ENCODE measurements around the gene GNE. TPM values are rescaled to one million over a fixed set of nuclear protein-coding genes. Genes with fewer than 3 reads are reported as not detected.
"Not testable (repeated sequence)": the region's sequence is repeated elsewhere in the genome, so short reads cannot be mapped to it uniquely, and the experiment has no call there.

Gene GNE
- total RNA-seq, 1 donor from 2014 or later, result 11.3 TPM

DNA sequence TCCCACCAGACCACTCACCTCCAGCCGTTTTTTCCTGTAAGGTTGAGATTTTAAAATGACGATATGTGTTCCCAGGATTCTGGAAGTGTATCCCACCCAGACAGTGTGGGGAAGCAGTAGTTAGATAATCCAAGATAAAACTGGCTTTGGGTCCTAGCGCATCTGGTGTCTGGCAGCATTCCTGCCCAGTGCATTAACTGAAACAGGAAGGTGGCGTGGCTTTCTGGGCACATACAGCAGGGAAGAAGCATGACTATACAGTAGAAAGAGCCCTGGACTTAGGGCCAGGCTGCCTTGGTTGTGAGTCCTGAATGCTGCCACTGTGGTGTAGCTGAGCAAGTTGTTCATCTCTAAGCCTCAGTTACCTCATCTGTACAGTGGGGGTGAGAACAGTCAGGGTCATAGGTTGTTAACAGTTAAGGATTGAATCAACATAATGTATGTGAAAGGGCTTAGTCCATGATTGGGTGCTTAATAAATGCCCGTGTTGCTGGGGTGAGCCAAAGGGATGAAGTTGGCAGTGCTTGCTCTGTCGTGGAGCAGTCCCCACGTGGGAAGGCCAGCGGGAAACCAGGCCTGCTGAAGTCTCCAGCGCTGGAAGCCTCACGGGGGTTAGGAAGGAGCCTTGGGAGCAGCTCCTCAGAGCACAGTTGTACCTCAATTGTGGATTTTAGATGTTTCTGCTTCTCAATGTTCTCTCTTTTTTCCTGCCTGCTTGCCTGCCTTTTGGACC lies 49.6 kb downstream of the GNE start:
- DNase-seq (ENCODE audit: low read depth in 2 of 2), result peak in 1 of 2 donors; percentile 44

DNA sequence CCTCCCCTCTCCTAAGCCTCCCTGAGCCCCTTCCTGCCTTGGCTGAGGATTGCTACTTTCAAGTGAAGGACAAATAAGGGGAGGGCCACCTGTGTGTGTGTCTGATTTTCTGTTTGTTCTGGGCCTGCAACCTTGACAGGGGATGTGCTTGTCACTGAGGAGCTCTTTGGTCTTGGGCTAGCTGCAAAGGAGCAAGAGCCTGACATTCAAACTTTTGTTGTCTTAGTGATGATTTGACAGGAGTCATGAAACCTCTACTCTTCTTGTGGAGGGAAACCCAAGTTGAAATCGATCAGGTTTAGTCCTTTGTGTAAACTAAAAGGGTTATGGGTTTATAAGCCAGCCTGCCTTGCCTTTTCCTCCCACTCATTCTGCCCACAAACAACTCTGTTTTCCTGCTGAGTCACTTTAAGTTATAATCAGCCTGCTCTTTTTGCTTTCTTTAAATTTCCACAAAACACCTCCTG lies 50.7 kb downstream of the GNE start:
- DNase-seq (ENCODE audit: low read depth in 2 of 2), result peak in 1 of 2 donors; percentile 54

DNA sequence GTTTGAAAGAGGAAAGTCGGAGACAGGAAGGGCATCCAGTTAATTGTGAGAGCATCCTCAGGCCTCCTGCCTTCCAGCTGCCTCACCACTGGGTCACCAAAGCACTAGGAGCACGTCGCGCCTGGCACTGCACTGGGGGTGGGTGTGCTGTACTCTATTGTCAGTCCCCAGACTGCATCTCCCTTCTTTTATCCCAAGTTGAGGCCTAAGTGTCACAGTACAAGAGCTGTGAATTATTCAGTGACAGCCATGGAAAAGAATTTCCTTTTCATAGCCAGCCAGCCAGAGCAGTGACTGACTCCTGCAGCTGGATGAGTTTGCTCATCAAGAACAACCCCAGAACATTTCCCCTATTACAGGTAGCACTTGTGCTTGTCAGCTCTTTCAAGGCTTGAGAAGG lies 51.2 kb downstream of the GNE start:
- DNase-seq (ENCODE audit: low read depth in 2 of 2), result peak in 1 of 2 donors; percentile 37

DNA sequence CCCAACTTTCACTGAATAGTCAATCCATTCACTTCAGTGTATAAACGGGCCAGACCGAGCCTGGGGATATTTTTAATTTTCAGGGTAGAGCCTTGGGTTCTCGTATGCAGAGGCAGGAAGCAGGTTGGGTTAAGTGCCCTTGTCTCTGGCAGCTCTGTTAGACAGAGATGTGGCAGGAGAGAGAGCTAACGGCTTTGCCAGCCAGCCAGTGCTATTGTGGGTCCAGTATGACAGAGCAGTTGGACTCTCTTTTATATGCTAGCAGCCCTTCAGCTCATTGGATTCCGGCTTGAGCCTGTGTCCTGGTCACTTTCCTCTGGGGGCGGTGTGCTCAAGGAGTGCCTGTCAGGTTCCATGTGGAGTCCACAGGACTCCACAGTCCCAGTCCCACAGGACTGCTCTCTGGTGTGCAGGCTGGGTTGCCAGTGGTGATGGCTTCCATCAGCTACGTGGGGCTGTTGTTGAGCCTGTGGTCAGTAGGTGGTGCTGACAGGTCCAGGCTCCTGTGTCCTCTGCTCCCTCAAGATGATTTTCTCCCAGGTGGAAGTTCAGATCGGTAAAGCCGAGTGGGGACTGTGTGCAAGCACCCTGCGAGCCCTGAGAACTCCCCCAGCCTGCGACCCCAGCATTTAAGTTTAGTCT lies 53.2 kb downstream of the GNE start:
- DNase-seq (ENCODE audit: low read depth in 2 of 2), result peak in 1 of 2 donors; percentile 37

DNA sequence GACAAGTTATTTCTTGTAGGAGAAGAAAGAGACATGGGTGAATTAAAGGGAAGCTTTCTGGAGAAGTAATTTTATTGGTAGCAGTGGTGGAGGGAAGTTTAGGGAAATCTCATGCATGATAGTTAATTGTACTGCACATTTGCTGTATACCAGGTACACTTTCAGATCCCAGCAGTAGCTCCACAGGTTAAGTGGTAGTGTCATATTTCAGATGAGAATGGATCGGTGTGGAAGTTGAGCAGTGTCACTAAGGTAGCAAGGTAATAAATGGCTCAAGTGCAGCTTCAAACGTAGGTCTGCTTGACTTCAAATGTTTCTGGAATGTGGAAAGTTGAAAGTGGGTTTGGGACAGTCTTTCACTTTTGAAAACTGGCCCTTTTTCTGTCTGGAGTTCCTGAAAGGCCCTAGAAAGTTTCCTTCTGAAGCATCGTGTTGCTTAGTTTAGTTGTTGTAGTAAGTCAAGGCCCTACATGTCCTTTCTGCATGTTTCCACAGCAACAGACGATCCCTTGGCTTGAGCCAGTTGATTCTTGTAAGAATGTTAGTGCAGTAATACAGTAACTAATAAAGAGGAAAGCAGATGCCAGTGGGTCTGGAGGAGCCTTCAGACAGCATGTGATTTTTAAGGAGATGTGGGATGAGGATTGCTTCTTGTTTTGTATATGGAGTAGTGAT lies 63.8 kb downstream of the GNE start:
- no peak for DNase-seq (ENCODE audit: low read depth in 2 of 2)

DNA sequence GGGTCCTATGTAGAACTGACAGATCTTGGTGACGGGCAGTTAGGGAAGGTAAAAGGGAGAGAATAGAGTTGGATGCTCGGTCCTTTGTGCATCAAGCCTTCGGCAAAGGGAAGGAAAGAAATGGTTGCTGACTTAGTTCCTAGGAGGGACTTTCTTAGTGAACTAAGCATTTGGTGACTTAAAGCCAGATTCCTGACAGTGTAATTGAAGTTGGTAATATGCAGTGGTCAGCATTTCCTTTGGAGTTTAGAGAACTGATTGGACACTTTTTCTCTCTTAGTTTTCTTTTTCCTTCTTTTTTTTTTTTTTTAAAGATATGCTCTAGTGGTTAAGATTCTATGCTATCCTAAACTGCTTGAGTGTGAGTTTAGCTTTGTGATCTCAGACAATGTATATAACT lies 65.2 kb downstream of the GNE start:
- no peak for DNase-seq (ENCODE audit: low read depth in 2 of 2)

DNA sequence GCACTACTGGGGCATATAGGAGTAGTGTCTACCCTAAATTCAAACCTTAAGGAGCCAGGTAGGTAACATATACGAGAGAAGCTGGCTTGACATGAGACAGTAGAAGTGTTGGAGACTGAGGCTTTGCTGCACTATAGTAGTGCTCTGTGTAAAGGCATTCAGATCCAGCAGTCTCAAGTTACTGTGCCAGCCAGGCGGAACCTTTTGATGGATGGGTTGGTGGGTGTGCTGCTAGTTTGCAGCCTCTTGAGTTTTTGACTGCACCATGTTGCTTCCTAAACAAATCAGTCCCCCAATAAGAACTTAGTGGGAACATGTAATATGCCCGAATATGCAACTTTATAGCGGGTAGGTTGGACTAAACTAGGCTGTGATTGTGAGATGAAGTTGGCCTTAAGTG lies 66.1 kb downstream of the GNE start:
- peak in 1 of 2 donors; percentile 20 for DNase-seq (ENCODE audit: low read depth in 2 of 2)

DNA sequence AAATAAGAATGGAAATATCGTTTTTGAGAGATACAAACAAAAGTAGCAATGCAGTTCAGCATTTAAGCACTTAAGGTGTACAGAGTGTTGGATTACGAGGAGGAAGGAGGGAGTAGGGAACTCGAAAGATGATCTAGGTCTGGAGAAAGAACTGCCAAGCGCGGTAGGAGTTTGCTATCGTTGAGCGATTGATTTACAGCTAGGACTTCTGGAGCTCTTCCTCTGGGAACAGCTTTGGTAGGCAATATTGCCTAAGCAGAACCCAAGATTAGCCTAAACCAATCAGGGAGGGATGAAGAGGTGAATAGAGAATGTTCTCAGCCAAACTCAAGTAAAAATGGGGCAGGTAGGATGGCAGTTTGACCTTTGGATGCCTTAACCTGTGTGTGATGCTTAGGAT lies 66.6 kb downstream of the GNE start:
- peak in 1 of 2 donors; percentile 16 for DNase-seq (ENCODE audit: low read depth in 2 of 2)

DNA sequence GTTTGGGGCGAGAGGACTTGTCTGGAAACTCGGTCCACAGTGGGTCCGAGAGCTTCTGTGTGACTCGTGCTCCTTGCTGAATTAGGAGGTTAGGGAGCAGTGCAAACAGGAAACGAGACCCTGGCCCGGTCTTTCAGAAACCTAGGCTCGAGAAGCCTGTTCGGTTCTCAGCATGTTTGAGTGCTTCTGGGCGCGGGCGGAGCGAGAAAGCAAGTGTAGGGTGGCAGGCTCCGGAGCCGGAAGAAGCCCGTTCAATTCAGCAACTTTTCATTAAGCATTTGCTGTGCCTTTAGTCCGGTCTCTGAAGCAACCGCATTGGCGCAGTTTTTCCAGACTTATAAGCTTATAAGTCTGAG lies 67.0 kb downstream of the GNE start:
- peak in 1 of 2 donors; percentile 46 for DNase-seq (ENCODE audit: low read depth in 2 of 2)

DNA sequence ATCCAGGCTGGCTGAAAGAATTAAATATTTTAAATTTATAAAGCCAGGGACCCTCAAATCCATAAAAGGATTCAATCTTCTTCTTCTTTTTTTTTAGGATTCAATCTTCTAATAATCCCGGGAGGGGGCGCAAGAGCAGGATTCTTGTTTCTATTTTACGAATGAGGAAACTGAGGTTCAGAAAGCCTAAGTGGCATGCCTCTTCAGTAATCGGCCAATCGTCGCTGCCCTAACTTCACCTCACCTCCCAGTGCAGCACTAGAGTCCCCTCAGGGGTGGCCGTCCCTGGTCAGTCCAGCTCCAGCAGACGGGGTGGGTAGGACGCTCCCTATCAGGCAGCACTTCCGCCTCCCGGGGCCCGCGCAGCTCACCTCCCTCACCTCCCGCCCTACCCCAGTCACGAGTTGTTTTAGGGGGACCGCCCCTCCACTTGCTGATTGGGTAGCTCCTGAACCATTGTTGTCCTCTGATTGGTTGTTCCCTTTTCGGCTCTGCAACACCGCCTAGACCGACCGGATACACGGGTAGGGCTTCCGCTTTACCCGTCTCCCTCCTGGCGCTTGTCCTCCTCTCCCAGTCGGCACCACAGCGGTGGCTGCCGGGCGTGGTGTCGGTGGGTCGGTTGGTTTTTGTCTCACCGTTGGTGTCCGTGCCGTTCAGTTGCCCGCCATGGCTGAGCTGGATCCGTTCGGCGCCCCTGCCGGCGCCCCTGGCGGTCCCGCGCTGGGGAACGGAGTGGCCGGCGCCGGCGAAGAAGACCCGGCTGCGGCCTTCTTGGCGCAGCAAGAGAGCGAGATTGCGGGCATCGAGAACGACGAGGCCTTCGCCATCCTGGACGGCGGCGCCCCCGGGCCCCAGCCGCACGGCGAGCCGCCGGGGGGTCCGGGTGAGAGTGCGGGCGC lies 67.6 kb downstream of the GNE start, which contains the start of gene CLTA:
Gene CLTA (plus strand): TSS at position 534 of the 902 bp plus-strand sequence. CDS start 136 bp downstream, at position 670.
- peak; percentile 99 for DNase-seq (ENCODE audit: low read depth in 2 of 2)

DNA sequence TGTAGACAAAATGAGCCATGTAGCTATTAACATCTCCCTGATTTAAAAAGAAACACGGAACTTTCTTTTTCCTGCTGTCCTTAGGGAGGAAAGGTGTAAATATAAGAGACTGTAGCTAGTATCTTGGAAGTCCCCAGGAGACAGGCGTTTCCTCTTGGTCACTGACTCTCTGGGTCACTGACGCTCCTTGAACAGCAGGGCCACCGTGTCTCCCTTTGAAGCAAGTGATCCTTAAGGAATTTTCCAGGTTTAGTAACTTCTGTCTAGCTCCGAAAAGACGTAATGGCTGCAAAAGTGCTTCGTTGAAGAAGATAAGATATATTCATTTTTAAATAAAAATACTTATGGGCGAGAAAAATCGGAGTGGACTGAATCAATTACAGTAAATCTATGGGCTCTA lies 68.3 kb downstream of the GNE start:
- peak in 1 of 2 donors; percentile 34 for DNase-seq (ENCODE audit: low read depth in 2 of 2)

DNA sequence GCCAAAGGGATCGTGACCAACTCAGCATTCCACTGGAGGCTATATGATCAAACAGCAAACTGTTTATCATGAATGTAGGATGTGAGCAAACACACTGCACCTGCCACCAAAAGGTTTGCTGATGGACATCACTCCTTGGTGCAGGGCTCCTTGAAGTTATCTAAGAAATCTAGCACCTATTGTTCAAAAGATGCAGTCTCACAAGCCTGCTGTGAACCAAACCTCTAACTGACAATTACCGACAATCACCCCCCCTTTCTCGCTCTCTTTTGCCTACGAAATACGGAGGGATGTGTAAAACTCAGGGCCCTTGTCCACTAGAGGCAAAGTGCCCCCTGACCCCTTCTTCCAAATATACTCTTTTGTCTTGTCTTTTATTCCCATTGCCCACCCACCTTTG lies 70.0 kb downstream of the GNE start:
- DNase-seq (ENCODE audit: low read depth in 2 of 2), result no peak

DNA sequence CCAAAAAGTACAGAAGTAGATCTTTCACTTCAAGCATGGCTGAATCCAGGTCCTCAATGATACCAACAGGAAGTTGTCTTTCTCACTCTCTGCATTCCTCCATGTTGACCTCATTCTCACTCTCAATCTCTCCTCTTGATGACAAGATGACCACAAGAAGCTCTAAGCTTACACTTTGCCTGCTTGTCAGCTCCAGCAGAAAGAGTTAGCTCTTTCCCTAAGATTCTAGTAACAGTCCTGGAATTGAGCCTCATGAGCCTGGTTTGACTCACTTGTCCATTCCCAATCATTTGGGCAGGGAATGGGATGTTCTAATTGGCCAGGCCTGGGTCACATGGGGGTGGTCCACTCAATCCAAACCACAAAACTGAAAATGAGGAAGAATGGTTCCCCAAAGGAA lies 70.8 kb downstream of the GNE start:
- DNase-seq (ENCODE audit: low read depth in 2 of 2), result no peak

DNA sequence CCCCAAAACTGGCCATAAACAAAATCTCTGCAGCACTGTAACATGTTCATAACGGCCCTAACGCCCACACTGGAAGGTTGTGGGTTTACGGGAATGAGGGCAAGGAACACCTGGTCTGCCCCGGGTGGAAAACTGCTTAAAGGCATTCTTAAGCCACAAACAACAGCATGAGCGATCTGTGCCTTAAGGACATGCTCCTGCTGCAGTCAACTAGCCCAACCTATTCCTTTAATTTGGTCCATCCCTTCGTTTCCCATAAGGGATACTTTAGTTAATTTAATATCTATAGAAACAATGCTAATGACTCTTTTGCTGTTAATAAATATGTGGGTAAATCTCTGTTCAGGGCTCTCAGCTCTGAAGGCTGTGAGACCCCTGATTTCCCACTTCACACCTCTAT lies 78.0 kb downstream of the GNE start:
- not testable (repeated sequence) for DNase-seq (ENCODE audit: low read depth in 2 of 2)

DNA sequence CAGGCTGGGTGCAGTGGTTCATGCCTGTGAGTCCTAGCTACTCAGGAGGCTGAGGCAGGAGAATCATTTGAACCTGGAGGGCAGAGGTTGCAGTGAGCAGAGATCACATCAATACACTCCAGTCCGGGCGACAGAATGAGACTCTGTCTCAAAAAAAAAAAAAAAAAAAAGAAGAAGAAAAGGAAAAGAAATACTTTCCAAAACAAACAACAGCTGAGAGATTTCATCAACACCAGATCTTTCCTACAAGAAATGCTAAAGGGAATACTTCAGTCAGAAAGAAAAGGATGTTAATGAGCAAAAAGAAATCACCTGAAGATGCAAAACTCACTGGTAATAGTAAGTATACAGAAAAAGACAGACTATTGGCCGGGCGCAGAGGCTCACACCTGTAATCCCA lies 80.7 kb downstream of the GNE start:
- DNase-seq (ENCODE audit: low read depth in 2 of 2), result no peak

DNA sequence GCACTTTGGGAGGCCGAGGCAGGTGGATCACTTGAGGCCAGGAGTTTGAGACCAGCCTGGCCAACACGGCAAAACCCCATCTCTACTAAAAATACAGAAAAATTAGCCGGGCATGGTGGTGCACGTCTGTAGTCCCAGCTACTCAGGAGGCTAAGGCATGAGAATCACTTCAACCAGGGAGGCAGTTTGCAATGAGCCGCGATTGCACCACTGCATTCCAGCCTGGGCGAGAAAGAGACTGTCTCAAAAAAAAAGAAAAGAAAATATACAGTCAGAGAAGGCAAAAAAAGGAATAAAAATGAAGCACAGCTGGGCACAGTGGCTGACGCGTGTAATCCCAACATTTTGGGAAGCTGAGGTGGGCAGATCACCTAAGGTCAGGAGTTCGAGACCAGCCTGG lies 81.8 kb downstream of the GNE start:
- not testable (repeated sequence) for DNase-seq (ENCODE audit: low read depth in 2 of 2)

DNA sequence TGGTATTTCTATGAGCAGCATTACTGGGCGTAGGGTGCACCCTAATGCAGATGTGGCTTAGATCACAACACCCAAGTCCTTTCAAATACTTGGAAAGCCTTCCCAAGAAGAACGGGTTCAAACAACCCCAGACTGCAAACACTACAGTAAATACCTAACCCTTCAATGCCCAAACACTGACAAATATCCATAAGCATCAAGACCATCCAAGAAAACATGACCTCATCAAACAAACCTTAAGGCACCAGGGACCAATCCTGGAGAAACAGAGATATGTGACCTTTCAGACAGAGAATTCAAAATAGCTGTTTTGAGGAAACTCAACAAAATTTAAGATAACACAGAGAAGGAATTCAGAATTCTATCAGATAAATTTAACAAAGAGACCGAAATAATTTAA lies 83.0 kb downstream of the GNE start:
- not testable (repeated sequence) for DNase-seq (ENCODE audit: low read depth in 2 of 2)

DNA sequence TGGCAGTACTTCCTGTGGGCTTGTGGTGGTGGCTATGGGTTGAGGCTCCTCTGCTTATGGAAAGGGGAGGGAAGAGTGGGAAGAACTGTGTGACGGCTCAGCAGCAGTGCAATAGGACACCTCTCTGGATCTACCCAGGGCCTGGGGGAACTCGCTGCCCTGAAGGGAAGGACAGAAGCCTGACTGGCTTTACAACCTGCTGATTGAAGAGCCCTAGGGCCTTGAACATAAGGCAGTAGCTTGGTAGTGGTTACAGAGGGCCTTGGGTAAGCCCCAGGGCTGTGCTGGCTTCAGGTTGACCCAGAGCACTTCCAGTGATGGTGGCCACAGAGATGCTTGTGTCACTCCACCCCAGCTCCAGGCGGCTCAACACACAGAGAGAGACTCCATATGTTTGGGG lies 83.5 kb downstream of the GNE start:
- no peak for DNase-seq (ENCODE audit: low read depth in 2 of 2)

DNA sequence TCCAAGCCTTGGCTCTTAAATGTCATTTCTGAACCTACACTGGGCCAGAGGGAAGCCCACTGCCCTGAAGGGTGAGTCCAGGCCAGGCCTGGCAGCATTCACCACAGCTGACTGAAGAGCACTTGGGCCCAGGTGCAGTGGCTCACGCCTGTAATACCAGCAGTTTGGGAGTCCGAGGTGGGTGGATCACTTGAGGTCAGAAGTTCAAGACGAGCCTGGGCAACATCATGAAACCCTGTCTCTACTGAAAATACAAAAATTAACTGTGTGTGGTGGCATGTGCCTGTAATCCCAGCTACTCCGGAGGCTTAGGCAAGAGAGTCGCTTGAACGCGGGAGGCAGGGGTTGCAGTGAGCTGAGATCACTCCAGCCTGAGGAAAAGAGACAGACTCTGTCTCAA lies 84.0 kb downstream of the GNE start:
- DNase-seq (ENCODE audit: low read depth in 2 of 2), result no peak

DNA sequence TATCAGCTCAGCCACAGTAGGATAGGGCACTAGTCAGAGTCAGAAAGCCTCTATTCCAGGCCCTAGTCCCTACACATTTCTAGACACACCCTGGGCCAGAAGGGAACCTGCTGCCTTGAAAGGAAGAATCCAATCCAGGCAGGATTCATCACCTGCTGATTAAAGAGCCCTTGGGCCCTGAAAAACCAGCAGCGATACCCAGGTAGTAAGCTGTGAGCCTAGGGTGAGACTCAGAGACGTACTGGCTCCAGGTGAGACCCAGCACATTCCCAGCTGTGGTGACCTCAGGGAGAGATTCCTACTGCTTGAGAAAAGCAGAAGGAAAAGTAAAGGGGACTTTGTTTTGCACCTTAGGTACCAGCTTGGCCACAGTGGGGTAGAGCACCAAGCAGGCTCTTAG lies 84.4 kb downstream of the GNE start:
- no peak for DNase-seq (ENCODE audit: low read depth in 2 of 2)

DNA sequence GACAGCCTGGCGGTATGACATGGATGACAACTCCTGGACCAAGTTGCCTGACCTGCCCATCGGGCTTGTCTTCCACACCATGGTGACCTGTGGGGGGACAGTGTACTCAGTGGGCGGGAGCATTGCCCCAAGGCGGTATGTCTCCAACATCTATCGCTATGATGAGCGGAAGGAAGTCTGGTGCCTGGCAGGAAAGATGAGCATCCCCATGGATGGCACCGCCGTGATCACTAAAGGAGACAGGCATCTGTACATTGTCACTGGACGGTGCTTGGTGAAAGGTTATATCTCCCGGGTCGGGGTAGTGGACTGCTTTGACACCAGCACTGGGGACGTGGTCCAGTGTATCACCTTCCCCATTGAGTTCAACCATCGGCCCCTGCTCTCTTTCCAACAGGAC lies 87.7 kb downstream of the GNE start:
- DNase-seq (ENCODE audit: low read depth in 2 of 2), result no peak

DNA sequence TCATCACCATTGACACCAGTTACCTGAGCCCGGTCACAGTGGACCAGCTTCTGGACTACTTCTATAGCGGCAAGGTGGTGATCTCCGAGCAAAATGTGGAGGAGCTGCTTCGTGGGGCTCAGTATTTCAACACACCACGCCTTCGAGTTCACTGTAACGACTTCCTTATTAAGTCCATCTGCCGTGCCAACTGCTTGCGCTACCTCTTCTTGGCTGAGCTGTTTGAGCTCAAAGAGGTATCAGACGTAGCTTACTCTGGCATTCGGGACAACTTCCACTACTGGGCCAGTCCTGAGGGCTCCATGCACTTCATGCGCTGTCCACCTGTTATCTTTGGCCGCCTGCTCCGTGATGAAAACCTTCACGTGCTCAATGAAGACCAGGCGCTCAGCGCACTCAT lies 88.5 kb downstream of the GNE start:
- DNase-seq (ENCODE audit: low read depth in 2 of 2), result no peak

Measured in dermis microvascular lymphatic vessel endothelial cell (primary cell).